Measurements from ENCODE around the gene TRAF3IP1. TPM values are rescaled to one million over a fixed set of nuclear protein-coding genes. Genes with fewer than 3 reads are reported as not detected.

The TRAF3IP1 gene
- total RNA-seq, 3 donors from 2014 or later, result 16.4 to 19.1 (median 17.8) TPM

GRCh38 chr2:238380785-238381184 lies 60.5 kb downstream of the TRAF3IP1 start:
- H3K27me3 Mint-ChIP-seq (ENCODE audit: low read depth), result no peaks in the 10 kb centered on the region
- peaks cover 22% of the 10 kb centered on the region for H3K36me3 Mint-ChIP-seq (ENCODE audit: insufficient read depth)
- ATAC-seq (no peak), DNase-seq (no peak)
- H3K9me3 Mint-ChIP-seq, result no peaks in the 10 kb centered on the region
- peaks cover 22% of the 10 kb centered on the region for H3K4me1 Mint-ChIP-seq (ENCODE audit: low read depth)
- no peak overlapping the region for H3K4me3 Mint-ChIP-seq

GRCh38 chr2:238381341-238382115 lies 61.2 kb downstream of the TRAF3IP1 start:
- Mint-ChIP-seq H3K4me3 (no peak overlapping the region), H3K27me3 (ENCODE audit: low read depth) (no peaks in the 10 kb centered on the region), H3K4me1 (ENCODE audit: low read depth) (peaks cover 22% of the 10 kb centered on the region), H3K36me3 (ENCODE audit: insufficient read depth) (peaks cover 22% of the 10 kb centered on the region), H3K9me3 (no peaks in the 10 kb centered on the region)
- ATAC-seq, result no peak
- no peak for DNase-seq

GRCh38 chr2:238382381-238382781 lies 62.1 kb downstream of the TRAF3IP1 start:
- Mint-ChIP-seq H3K4me3 (no peak overlapping the region), H3K9me3 (no peaks in the 10 kb centered on the region), H3K27me3 (ENCODE audit: low read depth) (no peaks in the 10 kb centered on the region), H3K36me3 (ENCODE audit: insufficient read depth) (peaks cover 22% of the 10 kb centered on the region), H3K4me1 (ENCODE audit: low read depth) (peaks cover 19% of the 10 kb centered on the region)
- ATAC-seq (no peak), DNase-seq (no peak)

- H3K4me3 Mint-ChIP-seq, result no peak overlapping the region
- H3K36me3 Mint-ChIP-seq (ENCODE audit: insufficient read depth), result peaks cover 24% of the 10 kb centered on the region
- no peaks in the 10 kb centered on the region for H3K27me3 Mint-ChIP-seq (ENCODE audit: low read depth)
Observed at GRCh38 chr2:238383135-238383534, 62.8 kb downstream of the TRAF3IP1 start.

GRCh38 chr2:238383743-238384380 lies 63.5 kb downstream of the TRAF3IP1 start:
- no peak for ATAC-seq
- H3K36me3 Mint-ChIP-seq (ENCODE audit: insufficient read depth), result peaks cover 24% of the 10 kb centered on the region

More at GRCh38 chr2:238383135-238383534, 62.8 kb downstream of the TRAF3IP1 start:
- H3K4me1 Mint-ChIP-seq (ENCODE audit: low read depth), result peaks cover 20% of the 10 kb centered on the region
- DNase-seq (no peak), ATAC-seq (no peak)
- H3K9me3 Mint-ChIP-seq, result no peaks in the 10 kb centered on the region

GRCh38 chr2:238387332-238387731 lies 67.0 kb downstream of the TRAF3IP1 start:
- H3K9me3 Mint-ChIP-seq, result no peaks in the 10 kb centered on the region
- peaks cover 7% of the 10 kb centered on the region for H3K4me1 Mint-ChIP-seq (ENCODE audit: low read depth)
- no peaks in the 10 kb centered on the region for H3K27me3 Mint-ChIP-seq (ENCODE audit: low read depth)
- ATAC-seq (no peak), DNase-seq (no peak)
- H3K36me3 Mint-ChIP-seq (ENCODE audit: insufficient read depth), result peaks cover 14% of the 10 kb centered on the region
- no peak overlapping the region for H3K4me3 Mint-ChIP-seq

More at GRCh38 chr2:238383743-238384380, 63.5 kb downstream of the TRAF3IP1 start:
- Mint-ChIP-seq H3K9me3 (no peaks in the 10 kb centered on the region), H3K4me3 (no peak overlapping the region), H3K4me1 (ENCODE audit: low read depth) (peaks cover 17% of the 10 kb centered on the region), H3K27me3 (ENCODE audit: low read depth) (no peaks in the 10 kb centered on the region)
- no peak for DNase-seq

GRCh38 chr2:238388794-238389193 lies 68.5 kb downstream of the TRAF3IP1 start:
- H3K4me3 Mint-ChIP-seq, result no peak overlapping the region
- peaks cover 4% of the 10 kb centered on the region for H3K36me3 Mint-ChIP-seq (ENCODE audit: insufficient read depth)
- H3K9me3 Mint-ChIP-seq, result no peaks in the 10 kb centered on the region
- DNase-seq, result no peak
- no peak for ATAC-seq
- H3K4me1 Mint-ChIP-seq (ENCODE audit: low read depth), result peaks cover 7% of the 10 kb centered on the region
- H3K27me3 Mint-ChIP-seq (ENCODE audit: low read depth), result no peaks in the 10 kb centered on the region

GRCh38 chr2:238389988-238390589 lies 69.8 kb downstream of the TRAF3IP1 start:
- Mint-ChIP-seq H3K9me3 (no peaks in the 10 kb centered on the region), H3K4me3 (no peak overlapping the region), H3K36me3 (ENCODE audit: insufficient read depth) (peaks cover 2% of the 10 kb centered on the region), H3K4me1 (ENCODE audit: low read depth) (peaks cover 7% of the 10 kb centered on the region), H3K27me3 (ENCODE audit: low read depth) (no peaks in the 10 kb centered on the region)
- no peak for DNase-seq
- no peak for ATAC-seq

- no peak overlapping the region for H3K4me3 Mint-ChIP-seq
- H3K9me3 Mint-ChIP-seq, result no peaks in the 10 kb centered on the region
- peaks cover 7% of the 10 kb centered on the region for H3K4me1 Mint-ChIP-seq (ENCODE audit: low read depth)
- no peak for DNase-seq
- no peaks in the 10 kb centered on the region for H3K27me3 Mint-ChIP-seq (ENCODE audit: low read depth)
- peaks cover 2% of the 10 kb centered on the region for H3K36me3 Mint-ChIP-seq (ENCODE audit: insufficient read depth)
- no peak for ATAC-seq
Observed at GRCh38 chr2:238391042-238391689, 70.8 kb downstream of the TRAF3IP1 start.

- peaks cover 7% of the 10 kb centered on the region for H3K36me3 Mint-ChIP-seq (ENCODE audit: insufficient read depth)
- DNase-seq, result no peak
- H3K27me3 Mint-ChIP-seq (ENCODE audit: low read depth), result no peaks in the 10 kb centered on the region
- H3K4me3 Mint-ChIP-seq, result no peak overlapping the region
- no peak for ATAC-seq
- H3K4me1 Mint-ChIP-seq (ENCODE audit: low read depth), result no peaks in the 10 kb centered on the region
- H3K9me3 Mint-ChIP-seq, result no peaks in the 10 kb centered on the region
Observed at GRCh38 chr2:238396663-238397062, 76.3 kb downstream of the TRAF3IP1 start.

- Mint-ChIP-seq H3K9me3 (no peaks in the 10 kb centered on the region), H3K36me3 (ENCODE audit: insufficient read depth) (peaks cover 9% of the 10 kb centered on the region), H3K4me1 (ENCODE audit: low read depth) (no peaks in the 10 kb centered on the region), H3K4me3 (no peak overlapping the region), H3K27me3 (ENCODE audit: low read depth) (no peaks in the 10 kb centered on the region)
- DNase-seq, result no peak
- no peak for ATAC-seq
Observed at GRCh38 chr2:238397356-238397755, 77.0 kb downstream of the TRAF3IP1 start.

GRCh38 chr2:238398577-238398976 lies 78.3 kb downstream of the TRAF3IP1 start:
- no peaks in the 10 kb centered on the region for H3K9me3 Mint-ChIP-seq
- H3K4me3 Mint-ChIP-seq, result no peak overlapping the region
- no peaks in the 10 kb centered on the region for H3K27me3 Mint-ChIP-seq (ENCODE audit: low read depth)
- H3K36me3 Mint-ChIP-seq (ENCODE audit: insufficient read depth), result peaks cover 9% of the 10 kb centered on the region
- no peaks in the 10 kb centered on the region for H3K4me1 Mint-ChIP-seq (ENCODE audit: low read depth)
- DNase-seq (no peak), ATAC-seq (no peak)

- ATAC-seq, result no peak
- no peaks in the 10 kb centered on the region for H3K27me3 Mint-ChIP-seq (ENCODE audit: low read depth)
- peaks cover 9% of the 10 kb centered on the region for H3K36me3 Mint-ChIP-seq (ENCODE audit: insufficient read depth)
- no peak for DNase-seq
- H3K4me3 Mint-ChIP-seq, result no peak overlapping the region
- H3K9me3 Mint-ChIP-seq, result no peaks in the 10 kb centered on the region
- no peaks in the 10 kb centered on the region for H3K4me1 Mint-ChIP-seq (ENCODE audit: low read depth)
Observed at GRCh38 chr2:238399094-238399493, 78.8 kb downstream of the TRAF3IP1 start.

GRCh38 chr2:238401551-238401950 lies 81.2 kb downstream of the TRAF3IP1 start:
- Mint-ChIP-seq H3K27me3 (ENCODE audit: low read depth) (no peaks in the 10 kb centered on the region), H3K4me3 (no peak overlapping the region), H3K36me3 (ENCODE audit: insufficient read depth) (peaks cover 9% of the 10 kb centered on the region), H3K4me1 (ENCODE audit: low read depth) (peaks cover 3% of the 10 kb centered on the region), H3K9me3 (no peaks in the 10 kb centered on the region)
- DNase-seq (no peak), ATAC-seq (no peak)
